Measurements from ENCODE around the gene PLEKHS1. TPM values are rescaled to one million over a fixed set of nuclear protein-coding genes. Genes with fewer than 3 reads are reported as not detected.

The PLEKHS1 gene
- total RNA-seq, 1 experiment from 2014 or later = 4.9 TPM

- Histone ChIP-seq H3K4me1 (replicated peaks; ENCODE audit: insufficient read depth) (no peaks in the 10 kb centered on the region), H3K36me3 (ENCODE audit: low read depth) (no peaks in the 10 kb centered on the region), H4K20me1 (ENCODE audit: insufficient read depth) (no peaks in the 10 kb centered on the region), H3K79me2 (ENCODE audit: low read depth) (no peaks in the 10 kb centered on the region), H3K9me3 (ENCODE audit: insufficient read depth, low read depth) (no peaks in the 10 kb centered on the region), H3K4me3 (no peak overlapping the region), H2AFZ (no peak overlapping the region), H3K27ac (no peak overlapping the region), H3K4me2 (no peak overlapping the region), H3K9me2 (ENCODE audit: insufficient read depth) (no peaks in the 10 kb centered on the region), H3K27me3 (ENCODE audit: insufficient read depth, low read depth) (no peaks in the 10 kb centered on the region), H3F3A (ENCODE audit: insufficient read depth, low read depth) (no peaks in the 10 kb centered on the region)
- no peak for DNase-seq
- intact Hi-C loops (cut with micrococcal nuclease; ENCODE audit: unreplicated experiment) = no loop called here
- ChIA-PET CTCF (no interaction called here), POLR2A (ENCODE audit: unreplicated experiment) (no interaction called here)
- BruUV-seq (replicated peaks) = no TSS peak
- TF ChIP-seq EZH2 (IDR thresholded peaks at IDR 0.05; ENCODE audit: low read depth) (no peak), CTCF (conservative IDR thresholded peaks at IDR 0.05) (no peak)
Observed at GRCh38 chr10:113739031-113739430, 12.5 kb upstream of the PLEKHS1 start.

GRCh38 chr10:113739577-113739976 is 11.9 kb upstream of the PLEKHS1 start:
- BruUV-seq (replicated peaks) = no TSS peak
- POLR2A ChIA-PET (ENCODE audit: unreplicated experiment) = no interaction called here
- Histone ChIP-seq H3K4me3 (no peak overlapping the region), H3K27ac (no peak overlapping the region), H3K9me3 (ENCODE audit: insufficient read depth, low read depth) (no peaks in the 10 kb centered on the region), H3K4me2 (no peak overlapping the region), H3K4me1 (replicated peaks; ENCODE audit: insufficient read depth) (no peaks in the 10 kb centered on the region), H3F3A (ENCODE audit: insufficient read depth, low read depth) (no peaks in the 10 kb centered on the region), H4K20me1 (ENCODE audit: insufficient read depth) (no peaks in the 10 kb centered on the region), H3K27me3 (ENCODE audit: insufficient read depth, low read depth) (no peaks in the 10 kb centered on the region), H3K36me3 (ENCODE audit: low read depth) (no peaks in the 10 kb centered on the region), H3K79me2 (ENCODE audit: low read depth) (no peaks in the 10 kb centered on the region), H3K9me2 (ENCODE audit: insufficient read depth) (no peaks in the 10 kb centered on the region), H2AFZ (no peak overlapping the region)
- intact Hi-C loops (cut with micrococcal nuclease; ENCODE audit: unreplicated experiment) = no loop called here
- CTCF ChIA-PET = no interaction called here
- DNase-seq = no peak
- TF ChIP-seq EZH2 (IDR thresholded peaks at IDR 0.05; ENCODE audit: low read depth) (no peak), CTCF (conservative IDR thresholded peaks at IDR 0.05) (no peak)

GRCh38 chr10:113740850-113741249 is 10.6 kb upstream of the PLEKHS1 start:
- no peak for DNase-seq
- Histone ChIP-seq H3K4me1 (replicated peaks; ENCODE audit: insufficient read depth) (no peaks in the 10 kb centered on the region), H3K36me3 (ENCODE audit: low read depth) (no peaks in the 10 kb centered on the region), H3K9me2 (ENCODE audit: insufficient read depth) (no peaks in the 10 kb centered on the region), H4K20me1 (ENCODE audit: insufficient read depth) (no peaks in the 10 kb centered on the region), H3K27me3 (ENCODE audit: insufficient read depth, low read depth) (no peaks in the 10 kb centered on the region), H3K9me3 (ENCODE audit: insufficient read depth, low read depth) (no peaks in the 10 kb centered on the region), H2AFZ (no peak overlapping the region), H3K27ac (no peak overlapping the region), H3K4me2 (no peak overlapping the region), H3F3A (ENCODE audit: insufficient read depth, low read depth) (no peaks in the 10 kb centered on the region), H3K4me3 (no peak overlapping the region), H3K79me2 (ENCODE audit: low read depth) (no peaks in the 10 kb centered on the region)
- CTCF ChIA-PET = no interaction called here
- no peak for TF ChIP-seq CTCF (conservative IDR thresholded peaks at IDR 0.05)
- TF ChIP-seq EZH2 (IDR thresholded peaks at IDR 0.05; ENCODE audit: low read depth) = no peak
- intact Hi-C loops (cut with micrococcal nuclease; ENCODE audit: unreplicated experiment) = no loop called here
- POLR2A ChIA-PET (ENCODE audit: unreplicated experiment) = no interaction called here
- BruUV-seq (replicated peaks) = no TSS peak

Measured in PC-9 (cell line).